SIG-M5 treated with dmso at 0.1 percent for 504 hours (cell line): ENCODE measurements around the gene FBLN5.

Source experiments
- DNase-seq: peaks from one replicate; lab custom pipeline; 2025; ENCODE audit not compliant: unreplicated experiment; lab: John Stamatoyannopoulos, UW

Gene FBLN5

DNA sequence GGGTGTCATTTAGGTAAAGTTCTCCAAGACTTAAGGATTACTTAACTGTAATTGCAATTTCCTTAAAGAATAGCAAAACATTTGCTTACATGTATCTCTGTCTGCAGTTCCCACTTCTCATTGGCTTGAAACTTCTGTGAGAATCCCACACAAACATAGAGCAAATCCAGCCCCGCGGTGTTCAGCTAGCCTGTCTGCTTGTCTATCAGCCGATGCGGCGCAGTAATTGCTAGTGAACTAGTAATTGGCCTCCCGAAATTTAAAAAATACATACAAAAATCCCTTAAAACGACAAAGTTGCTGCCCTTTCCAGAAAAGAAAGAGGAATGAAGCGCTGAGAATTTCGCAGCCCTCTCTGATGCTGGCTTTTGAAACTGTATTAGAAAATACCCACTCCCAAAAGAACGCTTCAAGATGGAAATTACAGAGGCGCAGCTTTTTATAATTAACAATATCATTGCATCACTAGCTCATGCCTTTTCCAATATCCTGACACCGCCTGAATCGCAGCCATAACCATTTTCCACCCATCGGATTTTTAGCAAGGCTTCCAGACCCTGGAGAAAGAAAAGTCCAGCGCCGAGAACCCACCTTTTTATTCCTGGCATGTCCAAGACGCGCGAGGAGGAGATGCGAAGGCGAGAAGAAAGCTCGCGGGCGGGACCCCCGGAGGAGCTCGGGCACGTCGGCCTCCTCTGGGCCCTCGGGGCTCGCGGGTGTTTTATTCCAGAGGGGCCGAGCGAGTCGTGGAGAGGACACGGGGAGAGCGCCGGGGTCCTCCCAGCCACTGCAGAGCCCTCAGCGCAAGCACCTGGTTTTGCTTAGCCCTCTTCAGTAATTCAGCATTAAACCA, 646 bp downstream of the FBLN5 start:
- no peak for DNase-seq

DNA sequence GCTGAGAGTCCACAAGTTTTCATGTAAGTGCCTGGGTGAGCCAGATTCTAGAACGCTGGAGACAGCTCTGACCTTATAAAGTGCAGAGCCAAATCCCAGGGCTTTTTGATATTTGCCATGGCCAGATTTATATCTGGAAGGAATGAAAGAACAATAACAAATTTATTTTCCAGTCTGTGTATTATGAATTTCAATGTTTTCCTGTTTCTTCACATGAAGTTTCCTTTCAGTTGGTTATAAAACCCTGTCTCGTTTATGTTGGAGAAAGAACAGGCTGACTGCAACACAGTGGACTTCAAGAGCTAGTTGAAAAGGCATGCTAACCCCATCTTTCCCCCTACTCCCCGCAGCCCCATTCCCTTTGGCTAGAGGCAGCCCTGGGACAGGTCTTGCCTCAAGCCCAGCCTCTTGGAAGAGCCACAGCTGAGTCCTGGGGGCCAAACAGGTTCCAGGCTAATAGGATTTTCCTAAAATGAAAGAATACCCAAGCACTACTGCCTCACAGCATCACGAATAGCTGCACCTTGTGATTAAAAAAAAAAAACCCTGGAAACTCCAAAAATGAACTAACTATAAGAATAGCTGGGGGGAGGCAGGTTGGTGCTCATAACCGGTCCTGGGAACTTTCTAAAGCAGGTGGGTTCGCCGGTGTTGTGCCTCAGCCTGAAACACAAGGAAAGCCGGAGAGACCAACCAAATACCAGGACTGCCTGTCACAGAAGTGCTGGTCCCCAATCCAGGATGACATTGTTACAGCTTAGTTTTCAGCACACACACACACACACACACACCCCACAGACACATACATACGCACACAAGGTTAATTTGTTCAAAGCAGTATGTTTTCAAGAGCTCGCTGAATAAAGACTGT, 1.5 kb downstream of the FBLN5 start:
- DNase-seq = no peak

- no peak for DNase-seq
Measured at GRCh38 chr14:91942946-91943345, 4.5 kb downstream of the FBLN5 start.

DNA sequence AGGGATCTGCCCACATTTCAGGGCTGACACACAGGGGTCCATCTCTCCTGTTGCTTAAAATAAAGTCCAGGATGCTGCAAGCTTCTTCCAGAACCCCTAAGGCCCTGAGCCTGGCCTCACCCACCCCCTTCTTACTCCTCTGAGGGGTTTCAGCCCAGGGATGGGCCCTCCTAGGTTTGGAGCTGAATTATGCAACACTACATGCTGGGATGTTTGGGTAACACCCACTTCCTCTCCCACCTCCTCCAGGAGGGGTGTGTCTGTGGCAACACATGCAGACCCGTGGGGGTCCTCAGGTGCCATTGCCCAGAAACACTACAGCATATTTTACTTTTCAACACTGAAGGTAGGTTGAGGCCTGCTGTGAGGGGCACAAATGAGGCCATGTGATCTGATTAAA, 5.4 kb downstream of the FBLN5 start:
- no peak for DNase-seq

GRCh38 chr14:91940209-91940608, 7.3 kb downstream of the FBLN5 start:
- no peak for DNase-seq

- DNase-seq = no peak
Measured at GRCh38 chr14:91935586-91935985, 11.9 kb downstream of the FBLN5 start.

GRCh38 chr14:91934554-91935285, 12.8 kb downstream of the FBLN5 start:
- DNase-seq = no peak

- no peak for DNase-seq
Measured at GRCh38 chr14:91931478-91932088, 15.9 kb downstream of the FBLN5 start.

GRCh38 chr14:91929700-91930099, 17.8 kb downstream of the FBLN5 start:
- no peak for DNase-seq

GRCh38 chr14:91927800-91928199, 19.7 kb downstream of the FBLN5 start:
- no peak for DNase-seq

- no peak for DNase-seq
Measured at GRCh38 chr14:91927191-91927590, 20.3 kb downstream of the FBLN5 start.

GRCh38 chr14:91926131-91926890, 21.2 kb downstream of the FBLN5 start:
- DNase-seq = no peak

GRCh38 chr14:91925727-91926121, 21.8 kb downstream of the FBLN5 start:
- no peak for DNase-seq

DNA sequence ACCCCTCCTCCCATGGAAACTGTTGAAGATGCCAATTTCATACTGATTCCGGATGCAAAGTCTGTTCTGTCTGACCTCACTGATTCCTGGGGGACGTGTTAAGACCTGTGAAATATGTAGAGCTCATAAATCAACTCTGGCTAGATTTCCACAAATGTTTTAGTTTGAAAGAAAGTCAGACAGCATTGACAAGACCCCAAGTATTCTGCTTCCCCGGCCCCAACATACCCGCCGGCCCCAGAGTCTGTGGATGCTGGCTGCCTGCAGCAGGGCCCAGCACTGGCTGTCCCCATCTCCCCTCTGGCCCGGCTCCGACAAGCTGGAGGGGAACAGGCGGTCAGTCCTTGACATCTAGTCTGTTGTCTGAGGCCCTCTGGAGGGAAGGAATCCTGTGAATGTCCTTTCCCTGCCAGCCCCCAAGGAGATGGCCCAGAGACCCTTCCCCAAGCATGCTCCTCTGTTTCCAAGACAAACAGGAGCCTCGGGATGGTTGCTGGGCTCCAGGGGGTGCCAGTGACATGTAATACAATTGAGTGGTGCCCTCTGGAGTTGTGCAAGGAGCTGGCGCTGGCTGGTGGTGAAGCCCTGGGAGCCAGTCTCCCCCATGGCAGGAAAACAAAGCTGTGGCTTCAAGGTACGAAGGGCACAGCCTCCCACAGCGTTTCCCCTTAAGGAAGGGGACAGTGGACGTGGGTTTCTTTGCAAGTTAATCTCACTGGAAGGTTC, 22.3 kb downstream of the FBLN5 start:
- DNase-seq = no peak

GRCh38 chr14:91920526-91920925, 27.0 kb downstream of the FBLN5 start:
- DNase-seq = no peak

- DNase-seq = no peak
Measured at GRCh38 chr14:91919814-91920213, 27.7 kb downstream of the FBLN5 start.

DNA sequence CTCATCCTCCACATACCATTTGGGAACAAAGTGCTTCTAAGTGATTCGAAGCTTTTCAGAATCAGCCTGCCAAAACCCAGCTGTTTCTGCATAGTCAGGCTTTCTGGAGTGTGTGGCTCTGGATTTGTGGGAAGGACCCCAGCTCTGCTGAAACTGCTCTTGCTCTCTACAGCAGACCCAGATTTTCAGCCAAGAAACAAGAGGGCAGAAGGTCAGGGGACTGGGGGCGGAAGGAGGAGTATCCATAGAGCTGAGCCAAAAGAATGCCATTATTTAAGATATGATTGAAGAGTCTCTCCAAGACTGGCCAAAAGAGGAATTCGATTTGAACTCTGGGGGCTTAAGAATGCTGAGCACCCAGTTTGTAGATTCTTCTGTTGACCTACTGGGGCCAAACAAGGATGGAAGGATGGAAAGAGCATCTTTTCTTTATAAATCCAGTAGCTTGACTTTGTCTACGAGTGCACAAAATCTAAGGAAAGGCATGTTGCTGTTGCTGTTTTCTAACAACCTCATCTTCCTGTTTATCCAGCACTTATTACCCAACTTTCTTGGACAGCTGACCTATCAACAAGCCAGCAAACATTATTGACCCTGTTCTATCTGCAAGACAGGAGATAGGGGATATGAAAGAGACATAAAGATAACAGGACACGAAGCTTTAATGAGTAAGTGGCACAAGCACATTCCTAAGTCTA, 29.2 kb downstream of the FBLN5 start:
- no peak for DNase-seq

- no peak for DNase-seq
Measured at GRCh38 chr14:91912035-91912434, 35.5 kb downstream of the FBLN5 start.

DNA sequence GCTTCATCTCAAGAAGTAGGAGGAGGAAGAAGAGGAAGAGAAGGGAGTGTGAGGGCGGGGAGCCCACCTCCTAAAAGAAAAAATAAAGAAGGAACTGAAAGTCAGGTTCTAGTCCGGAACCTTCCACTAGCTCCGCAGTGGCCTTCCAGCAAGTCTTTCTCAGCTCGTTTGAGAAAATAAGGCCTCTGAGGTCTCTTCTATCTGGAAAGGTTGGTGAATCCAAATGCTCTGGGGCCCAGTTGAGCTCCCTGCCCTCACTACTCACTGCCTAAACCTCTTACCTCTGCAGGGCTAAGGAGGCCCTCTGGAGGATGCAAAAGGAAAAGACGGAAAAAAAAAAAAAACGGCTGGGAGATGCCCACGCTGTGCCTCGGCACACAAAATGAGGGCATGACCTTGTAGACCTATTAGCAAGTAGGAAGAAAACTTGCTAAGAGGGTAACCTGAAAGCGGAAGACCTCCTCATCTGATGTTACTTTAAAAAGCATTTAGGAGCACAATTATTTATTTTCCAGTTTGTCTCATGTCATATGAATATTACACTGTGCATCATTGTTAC, 35.9 kb downstream of the FBLN5 start:
- DNase-seq = peak; percentile 68
